ENCODE data around the gene MTMR4.
"Not testable (repeated sequence)": the region's sequence is repeated elsewhere in the genome, so short reads cannot be mapped to it uniquely, and the experiment has no call there.

MTMR4 gene

DNA sequence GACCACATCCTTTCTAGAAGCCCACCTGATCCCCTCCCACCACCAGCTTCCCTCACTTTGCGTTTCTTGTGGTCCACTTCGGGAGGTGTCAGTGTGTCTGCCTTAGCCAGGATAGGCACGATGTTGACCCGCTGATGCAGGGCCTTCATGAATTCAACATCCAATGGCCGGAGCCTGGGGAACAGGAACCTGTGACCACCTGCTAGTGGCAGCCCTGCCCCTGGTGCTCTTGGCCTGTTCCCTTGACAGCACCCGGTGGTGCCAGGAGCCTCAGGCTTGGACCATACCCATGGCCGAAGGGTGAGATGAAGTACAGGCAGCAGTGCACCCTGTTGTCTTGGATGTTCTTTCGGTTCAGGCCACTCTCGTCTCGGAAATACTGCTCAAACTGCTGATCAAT is 7.2 kb upstream of the MTMR4 start:
- no peak for DNase-seq

DNA sequence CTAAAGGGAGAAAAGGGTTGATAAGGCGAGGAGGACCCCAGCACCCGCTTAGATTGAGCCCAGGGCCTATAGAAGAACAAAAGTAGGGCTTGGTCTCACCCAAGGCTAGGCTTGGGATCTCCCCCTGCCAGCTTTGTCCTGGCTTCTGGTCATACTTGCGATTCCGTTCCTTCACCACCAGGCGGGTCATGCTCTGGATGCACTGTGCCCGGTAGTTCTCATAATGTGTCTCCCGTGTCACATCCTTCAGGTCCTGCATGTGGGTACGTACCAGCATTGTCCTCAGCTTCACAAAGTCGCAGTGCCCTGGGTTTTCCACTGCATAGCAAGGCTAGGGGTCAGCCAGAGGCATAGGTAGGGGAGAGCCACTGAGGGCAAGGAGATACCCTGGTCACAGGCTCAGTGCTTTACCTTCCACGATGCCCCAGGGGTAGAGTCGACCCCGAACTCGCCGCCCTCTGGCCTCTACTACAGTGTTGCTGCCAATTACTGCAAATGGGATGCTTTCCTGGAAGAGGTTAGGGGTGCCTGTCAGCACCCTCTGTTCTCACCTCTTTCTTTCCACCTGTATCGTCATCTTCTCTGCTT is 6.5 kb upstream of the MTMR4 start:
- no peak for DNase-seq

DNA sequence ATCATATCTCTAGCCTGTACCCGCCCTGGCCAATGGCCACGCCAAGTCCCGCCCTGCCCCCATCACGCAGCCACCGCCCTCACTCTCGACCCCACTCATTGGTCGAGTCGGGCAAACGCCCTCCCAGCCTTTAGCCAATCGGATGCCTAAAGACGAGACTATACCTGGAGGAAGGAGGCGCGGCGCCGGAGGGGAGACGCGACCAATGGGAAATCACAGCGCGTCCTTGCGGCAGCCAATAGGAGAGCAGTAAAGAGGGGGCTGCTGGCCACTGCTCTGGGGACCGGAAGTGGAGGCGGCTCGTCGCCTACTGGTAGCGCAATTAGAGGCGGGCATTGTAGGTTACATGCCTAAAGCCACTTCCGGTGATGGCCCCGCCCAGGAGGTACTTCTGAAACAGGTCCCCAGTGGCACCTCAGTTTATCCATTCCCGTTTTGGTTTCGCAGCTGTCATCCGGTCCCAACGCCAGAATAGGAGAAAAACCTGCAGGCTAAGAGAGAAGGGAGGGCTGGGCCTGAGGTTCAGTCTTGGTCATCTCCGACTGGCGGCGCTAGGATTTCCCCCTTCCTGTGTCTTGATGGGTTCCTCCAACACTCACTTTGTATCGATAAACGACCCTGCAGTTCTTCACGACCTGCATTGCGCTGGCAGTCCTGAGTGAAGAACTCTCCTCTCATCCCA is 3.6 kb upstream of the MTMR4 start:
- DNase-seq, result peak; percentile 100

DNA sequence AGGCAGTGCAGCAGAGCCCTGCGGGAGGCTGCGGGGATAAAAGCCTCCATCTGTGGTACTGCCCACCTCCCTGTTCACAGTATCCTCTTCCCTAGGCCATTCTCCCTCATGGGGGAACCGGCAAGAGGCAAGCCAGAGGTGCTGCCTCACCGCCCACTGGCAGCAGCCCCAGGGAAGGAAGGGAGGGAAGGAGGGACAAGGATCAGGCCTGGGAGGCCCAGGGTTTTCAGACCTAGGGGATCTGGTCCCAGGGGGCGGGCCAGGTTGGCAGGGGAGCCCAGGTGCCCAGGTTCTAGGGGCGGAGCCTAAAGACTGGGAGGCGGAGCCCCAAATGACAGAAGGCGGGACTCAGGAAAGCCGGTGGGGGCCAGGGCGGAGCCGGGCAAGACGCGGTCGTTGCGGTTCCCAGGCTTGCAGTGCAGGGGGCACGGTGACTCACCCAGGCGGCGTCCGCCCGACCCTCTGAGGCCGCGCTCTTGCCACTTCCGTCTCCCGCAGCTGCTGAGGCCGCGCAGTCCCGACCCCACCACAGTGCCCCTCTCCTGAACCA is 3.0 kb upstream of the MTMR4 start:
- DNase-seq, result no peak

DNA sequence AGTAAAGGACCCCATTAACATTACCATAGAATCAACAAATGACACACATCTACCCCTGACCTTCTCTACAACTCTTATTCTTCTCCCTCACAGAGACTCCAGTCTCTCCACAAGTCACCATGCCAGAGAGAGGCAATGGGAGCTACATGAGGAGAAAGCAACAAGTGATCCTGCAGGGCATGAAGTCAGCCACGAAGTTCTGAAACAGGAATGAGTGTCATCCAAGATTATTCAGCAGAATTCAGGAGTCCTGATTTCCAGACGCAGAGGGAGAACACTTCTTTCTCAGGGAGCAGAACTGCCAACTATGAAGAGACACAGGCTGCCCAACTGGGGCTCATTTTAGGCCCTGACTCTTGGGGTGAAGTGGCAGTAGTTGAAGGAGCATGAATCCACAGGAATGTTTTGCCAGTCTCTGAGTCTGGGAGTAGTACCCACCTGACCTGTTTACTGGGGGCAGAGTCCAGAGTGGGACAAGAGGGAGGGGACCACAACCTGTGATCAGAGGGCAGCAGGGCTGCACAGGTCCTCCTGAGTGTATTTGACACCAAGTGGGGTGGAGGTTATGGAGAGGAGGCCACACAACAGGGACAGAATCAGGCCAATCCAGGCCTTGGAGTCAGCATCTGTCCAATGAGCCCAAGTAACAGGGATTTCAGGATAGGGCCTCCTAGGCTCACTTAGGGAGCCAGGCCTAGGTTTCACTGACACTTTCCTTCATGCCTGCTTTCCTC is 2.4 kb upstream of the MTMR4 start:
- DNase-seq, result no peak

DNA sequence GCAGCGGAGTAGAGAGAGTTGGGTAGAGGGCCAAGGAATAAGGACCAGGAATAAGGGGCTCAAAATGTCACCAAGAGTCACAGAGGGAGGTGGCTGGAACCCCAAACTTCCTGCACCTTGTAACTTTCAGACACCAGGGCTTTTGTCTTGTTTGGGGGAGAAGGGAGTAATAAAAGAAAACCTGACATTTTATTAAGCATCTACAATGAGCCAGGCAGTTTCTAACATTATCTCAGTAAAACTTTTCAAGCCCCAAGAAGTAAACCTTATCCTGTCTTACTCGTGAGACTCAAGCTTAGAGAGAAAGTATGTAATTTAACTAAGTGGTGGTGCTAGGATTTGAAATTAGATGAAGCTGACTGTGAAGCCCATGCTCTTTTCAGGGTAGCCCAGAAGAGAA is 848 bp upstream of the MTMR4 start:
- no peak for DNase-seq

DNA sequence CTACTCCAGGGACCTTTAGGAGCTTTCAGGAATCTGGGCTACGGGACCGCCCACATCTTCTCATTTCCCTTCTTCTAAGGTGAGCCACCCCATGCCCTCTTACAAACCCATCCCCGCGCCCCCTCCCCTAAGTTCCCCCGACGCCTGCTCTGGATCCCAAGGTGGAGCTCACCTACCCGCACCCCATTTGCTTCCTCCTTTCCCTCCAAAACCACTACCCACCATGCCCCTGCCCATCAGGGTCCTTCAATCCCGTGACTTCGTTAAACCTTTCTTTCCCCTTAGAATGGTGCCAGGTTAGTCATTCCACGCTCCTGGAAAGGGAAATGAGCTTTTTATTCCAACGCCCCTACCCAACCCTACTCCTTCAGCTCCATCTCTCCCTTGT is 326 bp upstream of the MTMR4 start:
- DNase-seq, result no peak

DNA sequence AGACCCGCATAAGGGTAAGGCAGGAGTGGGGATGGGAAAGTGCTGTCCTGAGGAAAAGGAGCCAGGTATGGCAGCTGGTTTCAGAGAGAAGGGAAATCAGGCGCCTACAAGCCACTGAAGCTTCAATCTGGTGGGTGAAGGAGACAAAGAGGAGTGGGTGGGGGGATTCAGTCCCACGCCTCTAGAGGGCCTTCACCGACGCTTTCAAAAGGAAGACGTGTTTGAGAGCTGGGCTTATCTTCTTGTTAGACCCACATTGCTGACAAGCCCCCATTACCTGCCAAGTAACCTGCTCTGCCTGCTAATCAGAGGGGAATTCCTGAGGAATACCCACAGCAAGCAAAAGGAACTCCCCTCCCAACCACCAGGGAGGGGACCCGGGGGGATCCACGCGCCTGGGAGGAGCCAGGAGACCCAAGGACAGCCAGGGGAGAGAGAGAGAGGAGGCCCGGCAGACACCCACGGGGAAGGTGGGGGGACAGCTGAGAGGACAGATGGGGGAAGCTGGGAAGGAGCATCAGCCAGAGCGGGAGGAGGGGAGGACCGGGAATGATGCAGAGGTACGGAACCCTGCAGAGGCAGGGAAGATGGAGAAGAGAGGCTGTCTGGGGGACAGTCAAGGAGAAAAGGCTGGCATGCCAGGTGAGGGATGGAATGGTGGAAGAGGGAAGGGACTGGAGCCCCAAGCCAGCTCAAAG is 1.0 kb downstream of the MTMR4 start:
- no peak for DNase-seq

DNA sequence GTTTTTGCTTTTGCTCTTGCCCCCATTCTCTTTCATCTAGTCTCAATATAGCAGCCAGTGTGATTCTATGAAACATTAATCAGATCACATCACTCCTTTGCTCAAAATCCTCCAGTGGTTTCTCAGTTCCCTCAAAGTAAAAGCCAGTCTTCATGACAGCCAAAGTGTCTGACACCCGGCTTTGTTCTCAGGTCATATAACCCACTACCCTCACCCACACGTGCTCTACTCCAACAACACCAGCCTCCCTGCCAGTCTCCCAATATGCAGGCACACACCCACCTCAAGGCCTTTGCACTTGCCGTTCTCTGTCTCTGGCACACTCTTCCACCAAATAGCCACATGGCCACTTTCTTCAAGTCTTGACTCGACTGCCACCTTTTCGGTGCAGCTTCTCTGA is 4.4 kb downstream of the MTMR4 start:
- no peak for DNase-seq

DNA sequence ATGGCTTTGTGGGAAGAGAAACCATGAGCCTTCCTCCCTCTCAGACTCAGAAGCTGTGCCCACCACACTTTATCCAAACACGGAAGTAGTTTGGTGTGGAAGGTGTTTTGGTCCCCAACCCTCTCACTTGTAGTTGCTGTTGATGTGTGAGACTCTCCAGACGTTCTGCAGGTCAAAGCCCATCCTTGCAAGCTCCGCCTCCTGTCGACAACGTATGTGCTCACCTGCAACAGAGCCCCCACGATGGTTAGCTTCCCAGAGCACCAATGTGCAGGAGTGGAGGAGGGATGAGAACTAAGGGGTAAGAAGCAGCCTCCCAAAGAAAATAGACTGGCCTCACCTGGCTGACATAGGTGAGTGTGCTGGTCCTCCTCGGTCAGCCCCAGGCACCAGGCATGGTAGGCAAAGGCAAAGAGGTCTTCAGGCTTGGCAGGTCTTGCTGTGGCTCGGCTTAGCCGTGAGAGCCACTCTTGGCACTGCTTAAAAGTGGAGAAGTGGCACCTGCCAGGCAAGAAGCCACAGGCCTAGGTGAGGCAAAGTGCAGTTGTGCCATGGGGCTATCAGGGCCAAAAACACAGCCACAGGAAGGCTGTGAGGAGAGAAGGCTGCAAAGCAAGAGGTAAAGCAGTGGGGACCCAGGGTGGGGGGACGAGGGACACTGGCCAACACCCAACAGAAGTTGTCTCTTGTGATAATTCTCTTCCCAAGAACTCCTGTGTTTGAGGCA is 5.9 kb downstream of the MTMR4 start:
- no peak for DNase-seq

DNA sequence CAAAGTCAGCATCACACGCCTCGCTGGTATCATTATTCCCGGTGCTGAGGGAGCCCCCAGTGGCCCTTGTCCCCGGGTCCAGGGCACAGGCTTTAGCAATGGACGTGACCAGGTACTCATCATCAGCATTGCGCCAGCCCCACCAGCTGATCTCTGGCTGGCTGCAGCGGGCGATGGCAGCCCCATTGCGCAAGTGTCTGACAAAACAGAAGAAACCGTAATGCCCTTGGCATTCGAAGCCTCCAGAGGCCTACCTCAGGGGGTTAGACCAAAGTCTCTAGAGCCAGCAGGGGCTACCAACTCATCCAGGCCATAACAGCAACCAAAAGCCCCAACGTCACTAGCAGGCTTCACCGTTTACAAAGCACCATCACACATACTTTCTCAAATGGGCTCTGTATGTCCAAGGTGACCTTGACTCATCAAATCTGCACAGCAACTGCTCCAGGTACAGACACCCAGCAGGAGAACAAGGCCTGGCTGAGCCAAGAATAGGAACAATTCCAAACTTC is 7.3 kb downstream of the MTMR4 start:
- no peak for DNase-seq

DNA sequence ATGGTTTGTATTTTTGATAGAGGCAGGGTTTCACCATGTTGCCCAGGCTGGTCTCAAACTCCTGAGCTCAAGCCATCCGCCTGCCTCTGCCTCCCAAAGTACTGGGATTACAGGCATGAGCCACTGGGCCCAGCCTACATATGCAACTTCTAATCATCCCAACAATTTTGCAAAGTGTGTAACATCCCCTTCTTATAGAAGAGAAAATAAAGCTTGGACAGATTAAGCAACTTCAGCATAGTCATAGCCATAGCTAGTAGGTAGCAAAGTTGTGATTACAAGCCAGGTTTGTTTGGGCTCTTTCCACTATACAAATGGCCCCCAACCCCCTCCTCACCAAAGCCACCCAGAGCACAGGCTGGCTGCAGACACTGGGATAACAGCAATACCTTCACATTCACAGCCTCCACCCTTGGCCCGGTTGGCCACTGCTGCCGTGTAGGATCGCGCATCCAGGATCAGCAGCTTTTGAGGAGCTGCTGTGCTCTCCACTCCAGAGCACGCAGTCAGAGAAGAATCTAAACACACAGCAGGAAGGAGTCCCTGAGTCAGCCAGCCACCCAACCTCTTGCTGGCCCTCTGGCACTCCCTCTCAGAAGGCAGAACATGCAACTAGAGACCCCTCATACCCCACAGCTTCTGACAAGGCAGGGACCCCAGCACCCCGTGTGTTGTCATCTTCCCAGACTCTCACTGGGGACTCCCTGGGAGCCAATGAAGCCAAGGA is 7.9 kb downstream of the MTMR4 start:
- no peak for DNase-seq

DNA sequence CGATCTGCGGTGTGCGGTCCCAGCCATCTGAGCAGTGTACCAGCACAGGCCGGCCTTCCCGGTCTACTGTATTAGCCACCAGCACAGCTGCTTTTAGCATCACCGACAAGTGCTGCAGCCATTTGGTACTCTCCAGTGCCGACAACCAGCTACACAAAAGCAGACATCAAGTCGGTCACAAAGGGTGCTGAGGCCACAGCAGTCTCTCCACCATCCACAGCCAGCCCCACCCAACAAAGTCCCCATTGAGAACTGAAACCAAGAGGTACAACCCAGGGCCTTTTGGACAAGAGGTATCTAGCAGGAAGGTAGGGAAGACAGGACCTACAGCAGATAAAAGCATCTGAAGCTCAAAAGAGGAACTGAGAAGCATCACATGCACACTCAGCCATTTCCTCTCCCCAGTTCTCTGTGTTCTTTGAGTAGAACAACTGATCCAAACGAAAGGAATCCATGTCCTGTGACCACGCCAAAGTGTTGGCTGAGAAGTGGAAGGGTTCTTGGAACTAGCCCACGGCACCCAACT is 9.5 kb downstream of the MTMR4 start:
- no peak for DNase-seq

DNA sequence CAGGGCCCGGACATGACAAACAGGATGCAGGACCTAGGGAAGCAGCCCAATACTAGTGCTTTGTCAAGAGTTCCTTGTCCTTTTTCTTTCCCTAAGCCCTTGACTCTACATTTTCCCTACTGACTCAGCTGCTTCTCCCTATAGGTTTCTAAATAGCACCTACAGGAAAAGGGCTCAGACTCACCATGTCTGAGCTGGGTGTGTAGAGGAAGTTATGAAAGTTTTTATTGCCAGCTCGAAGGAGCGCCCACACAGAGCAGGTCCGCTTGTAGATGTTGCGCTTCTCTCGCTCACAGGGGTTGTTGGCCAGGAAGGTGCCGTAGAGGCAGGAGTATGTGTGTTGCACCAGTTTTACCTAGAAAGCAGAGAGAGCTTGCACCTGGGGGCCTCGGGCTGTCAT is 10.6 kb downstream of the MTMR4 start:
- DNase-seq, result no peak

DNA sequence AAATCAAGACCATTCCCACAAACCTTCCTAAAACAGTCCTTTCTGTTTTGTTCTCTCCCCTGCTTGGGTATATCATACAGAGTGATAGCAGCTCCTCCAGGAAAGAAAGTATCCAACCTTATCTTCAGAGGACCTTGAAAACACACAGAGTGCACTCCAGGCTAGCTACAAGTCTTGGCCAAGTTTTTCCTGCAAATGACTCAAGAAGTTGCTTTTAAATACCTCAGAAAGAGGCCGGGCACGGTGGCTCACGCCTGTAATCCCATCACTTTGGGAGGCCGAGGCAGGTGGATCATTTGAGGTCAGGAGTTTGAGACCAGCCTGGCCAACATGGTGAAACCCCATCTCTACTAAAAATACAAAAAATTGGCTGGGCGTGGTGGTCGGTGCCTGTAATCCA is 11.3 kb downstream of the MTMR4 start:
- not testable (repeated sequence) for DNase-seq

DNA sequence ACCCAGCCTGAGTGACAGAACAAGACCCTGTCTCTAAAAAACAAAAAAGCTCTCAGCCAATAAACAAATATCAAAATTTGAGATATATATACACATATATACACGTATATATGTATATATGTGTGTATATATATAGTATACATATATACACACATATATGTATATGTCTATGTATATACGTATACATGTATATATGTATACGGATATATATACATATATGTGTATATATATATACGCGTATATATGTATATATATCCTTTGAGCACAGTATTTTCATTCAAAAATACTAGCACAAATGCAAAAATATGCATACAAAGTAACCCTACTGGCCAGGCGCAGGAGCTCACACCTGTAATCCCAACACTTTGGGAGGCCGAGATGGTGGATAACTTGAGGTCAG is 13.0 kb downstream of the MTMR4 start:
- DNase-seq, result no peak

DNA sequence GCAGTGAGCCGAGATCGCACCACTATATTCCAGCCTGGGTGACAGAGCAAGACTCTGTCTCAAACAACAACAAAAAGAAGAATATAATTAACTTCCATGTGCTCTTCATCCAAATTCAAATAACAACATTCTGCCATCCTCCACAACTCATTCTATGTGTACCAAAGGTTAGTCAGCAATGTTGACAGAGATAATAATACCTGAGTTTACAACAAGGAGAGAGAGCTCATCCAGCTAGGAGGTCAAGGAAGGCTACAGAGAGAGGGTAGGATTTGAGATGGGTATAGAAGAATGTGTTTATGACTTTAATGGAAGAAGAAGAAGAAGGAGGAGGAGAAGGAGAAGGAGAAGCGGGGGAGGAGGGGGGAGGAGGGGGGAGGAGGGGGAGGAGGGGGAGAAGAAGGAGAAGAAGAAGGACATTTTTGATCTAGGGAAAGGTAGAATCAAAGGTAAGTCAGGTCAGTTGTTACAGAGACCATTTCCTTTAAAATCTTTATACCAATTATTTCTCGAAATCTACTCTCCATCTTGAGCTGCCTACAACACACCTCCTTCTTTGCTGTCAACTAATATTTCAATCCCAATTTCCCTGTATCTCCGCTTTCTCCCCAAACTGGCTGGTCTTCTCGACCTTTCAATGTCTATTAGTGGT is 16.1 kb downstream of the MTMR4 start:
- DNase-seq, result no peak

DNA sequence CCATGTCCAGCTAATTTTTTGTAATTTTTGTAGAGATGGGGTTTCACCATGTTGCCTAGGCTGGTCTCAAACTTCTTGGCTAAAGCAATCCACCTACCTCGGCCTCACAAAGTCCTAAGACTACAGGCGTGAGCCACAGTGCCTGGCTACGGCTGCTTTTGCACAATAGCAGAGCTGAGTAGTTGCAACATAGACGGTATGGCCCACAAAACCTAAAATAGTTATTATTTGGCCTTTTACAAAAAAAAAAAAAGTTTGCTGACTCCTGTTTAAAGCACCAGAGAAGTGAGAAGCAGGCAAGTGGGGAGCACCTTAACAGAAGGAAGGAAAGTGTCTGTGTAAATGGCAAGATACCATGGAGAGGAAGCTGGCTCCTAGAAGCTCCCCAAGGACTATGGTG is 20.9 kb downstream of the MTMR4 start:
- DNase-seq, result no peak

DNA sequence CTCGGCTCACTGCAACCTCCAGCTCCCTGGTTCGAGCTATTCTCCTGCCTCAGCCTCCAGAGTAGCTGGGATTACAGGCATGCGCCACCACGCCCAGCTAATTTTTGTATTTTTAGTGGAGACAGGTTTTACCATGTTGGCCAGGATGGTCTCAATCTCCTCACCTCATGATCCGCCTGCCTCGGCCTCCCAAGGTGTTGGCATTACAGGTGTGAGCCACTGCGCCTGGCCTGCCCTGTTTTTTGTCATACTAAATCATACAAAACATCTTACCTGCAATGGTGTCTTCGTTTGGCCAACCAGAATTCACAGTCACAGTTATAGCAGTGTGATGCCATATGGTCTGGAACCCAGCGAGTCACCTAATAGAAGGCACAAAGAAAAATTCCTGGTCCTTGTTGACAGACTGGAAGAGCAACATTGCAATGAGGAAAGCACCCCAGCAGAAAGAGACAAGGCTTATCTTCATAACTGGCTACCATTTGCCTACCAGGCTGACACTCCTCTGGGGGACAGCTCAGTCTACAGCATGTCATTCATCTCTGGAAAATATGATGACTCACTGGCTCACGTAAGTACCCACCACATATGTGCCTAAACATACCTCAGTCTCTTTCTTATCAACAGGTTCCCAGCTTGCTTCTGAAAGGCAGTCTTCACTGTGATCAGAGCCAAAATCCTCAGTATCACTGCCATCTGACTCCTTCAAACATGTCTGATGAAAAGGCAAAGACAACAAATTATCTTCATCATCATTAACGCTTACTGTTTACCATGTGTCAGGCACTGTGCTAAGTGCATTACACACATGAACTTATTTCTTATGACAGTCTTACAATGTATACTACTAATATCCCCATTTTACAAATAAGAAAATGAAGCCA is 22.0 kb downstream of the MTMR4 start:
- no peak for DNase-seq

DNA sequence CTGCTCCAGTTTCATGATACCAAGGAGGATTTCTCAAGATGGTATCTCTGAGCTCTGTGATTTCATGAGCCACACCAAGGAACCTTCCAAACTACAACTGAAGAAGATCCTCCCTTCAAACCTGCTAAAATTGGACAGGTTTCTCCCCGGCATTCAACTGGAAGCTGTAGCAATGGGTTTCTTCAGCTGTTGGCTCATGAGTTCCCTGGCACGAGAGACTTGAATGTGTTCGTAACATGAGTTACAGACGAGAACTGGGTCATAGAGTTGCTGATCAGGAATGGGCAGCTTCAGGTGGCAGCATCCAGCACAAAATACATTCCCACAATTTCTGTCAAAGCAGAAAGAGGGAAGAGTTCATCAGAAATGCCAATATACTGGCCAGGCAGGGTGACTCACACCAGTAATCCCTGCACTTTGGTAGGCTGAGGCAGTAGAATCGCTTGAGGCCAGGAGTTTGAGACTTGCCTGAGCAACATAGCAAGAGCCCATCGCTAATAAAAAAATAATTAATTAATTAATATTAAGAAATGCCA is 22.9 kb downstream of the MTMR4 start:
- no peak for DNase-seq
